ENCODE results near the gene DLX5. TPM values are rescaled to one million over a fixed set of nuclear protein-coding genes. Genes with fewer than 3 reads are reported as not detected.

The DLX5 gene
- total and polyA plus RNA-seq, 9 of the 15 experiments (the other 6 are each of a cell fraction or from before 2014, with no cell fraction given), result not detected

DNA sequence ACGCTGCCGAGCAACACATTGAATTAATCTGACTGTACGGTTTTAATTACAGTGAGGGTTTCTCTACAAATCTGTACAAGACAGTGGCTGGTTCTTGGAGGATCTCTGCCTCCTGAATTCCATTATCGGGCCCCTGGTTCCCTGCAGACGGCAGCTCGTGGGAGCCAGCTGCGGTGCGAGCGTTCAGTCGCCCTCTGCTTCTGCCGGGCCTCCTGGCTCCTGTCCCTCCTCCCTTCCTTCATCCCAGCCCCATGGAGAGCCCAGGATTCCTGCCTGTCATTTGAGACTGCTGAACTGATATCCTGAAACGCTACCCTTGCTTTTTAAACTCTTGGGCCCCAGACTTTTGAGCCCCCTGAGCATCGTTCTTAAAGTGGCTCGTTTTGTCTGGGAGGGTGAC, 25.9 kb downstream of the DLX5 start:
- ChIA-PET POLR2A (no interaction called here), CTCF (ENCODE audit: low intra/inter-chr PET ratio) (no interaction called here)
- ATAC-seq (no peak), DNase-seq (ENCODE audit: extremely low read depth in 1 of 4, low spot score in 3 of 4) (no peak), FAIRE-seq (no peak)
- Histone ChIP-seq H3K4me1 (replicated peaks in 1 of 2; ENCODE audit: control insufficient read depth in 2 of 2, insufficient read depth in 2 of 2, low read length in 2 of 2) (0 out of 5 replicates have a peak, but pooled peaks cover 0 to under 1% of the 10 kb centered on the region in 2 experiments), H3K4me3 (no peak overlapping the region), H3K79me2 (ENCODE audit: control insufficient read depth, insufficient read depth, low read length) (no peaks in the 10 kb centered on the region), H3K27ac (ENCODE audit: extremely low read depth, low read depth, low read length) (no peak overlapping the region), H3K36me3 (ENCODE audit: control insufficient read depth, insufficient read depth, low read length) (no peaks in the 10 kb centered on the region), H3K9me1 (ENCODE audit: control insufficient read depth, insufficient read depth, low read length) (no peaks in the 10 kb centered on the region), H2AFZ (ENCODE audit: low read depth, low read length) (no peak overlapping the region), H3K9ac (ENCODE audit: insufficient read depth in 1 of 2, low read depth in 2 of 2, low read length in 2 of 2) (no peak overlapping the region), H3K4me2 (ENCODE audit: insufficient read depth, low read length) (no peak overlapping the region), H3K27me3 (ENCODE audit: control insufficient read depth in 2 of 2, insufficient read depth in 2 of 2, low read length in 2 of 2) (peaks cover 67 to 70% of the 10 kb centered on the region in 2 experiments), H3K9me3 (replicated peaks; ENCODE audit: control insufficient read depth, insufficient read depth, low read depth, low read length) (no peaks in the 10 kb centered on the region), H4K20me1 (replicated peaks; ENCODE audit: control insufficient read depth, insufficient read depth, low read length) (no peaks in the 10 kb centered on the region)
- WGBS (ENCODE audit: insufficient coverage, low coverage, missing lambda C conversion rate), result 2% methylated on average over 8 of the region's 14 CpGs
- BruUV-seq (replicated peaks), result no TSS peak
- in situ Hi-C loops (cut with MboI) (no loop called here), intact Hi-C loops (cut with micrococcal nuclease) (no loop called here)
- no peak for TF ChIP-seq PTBP1 (IDR thresholded peaks at IDR 0.05; ENCODE audit: low read depth, low read length)
- TF ChIP-seq, protein P1, sequence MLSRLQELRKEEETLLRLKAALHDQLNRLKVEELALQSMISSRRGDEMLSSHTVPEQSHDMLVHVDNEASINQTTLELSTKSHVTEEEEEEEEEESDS (CRISPR knock-in tag; IDR thresholded peaks at IDR 0.05), result no peak
- no peak for TF ChIP-seq ZNF76 (CRISPR knock-in tag; IDR thresholded peaks at IDR 0.05; ENCODE audit: borderline replicate concordance)
- no peak for TF ChIP-seq ARHGAP35 (IDR thresholded peaks at IDR 0.05; ENCODE audit: partially characterized antibody)
- TF ChIP-seq MCM2 (IDR thresholded peaks at IDR 0.05; ENCODE audit: low read depth), result no peak
- TF ChIP-seq GABPB1 (CRISPR knock-in tag; IDR thresholded peaks at IDR 0.05), result no peak
- TF ChIP-seq XRCC3 (IDR thresholded peaks at IDR 0.05), result no peak
- TF ChIP-seq, protein P2, sequence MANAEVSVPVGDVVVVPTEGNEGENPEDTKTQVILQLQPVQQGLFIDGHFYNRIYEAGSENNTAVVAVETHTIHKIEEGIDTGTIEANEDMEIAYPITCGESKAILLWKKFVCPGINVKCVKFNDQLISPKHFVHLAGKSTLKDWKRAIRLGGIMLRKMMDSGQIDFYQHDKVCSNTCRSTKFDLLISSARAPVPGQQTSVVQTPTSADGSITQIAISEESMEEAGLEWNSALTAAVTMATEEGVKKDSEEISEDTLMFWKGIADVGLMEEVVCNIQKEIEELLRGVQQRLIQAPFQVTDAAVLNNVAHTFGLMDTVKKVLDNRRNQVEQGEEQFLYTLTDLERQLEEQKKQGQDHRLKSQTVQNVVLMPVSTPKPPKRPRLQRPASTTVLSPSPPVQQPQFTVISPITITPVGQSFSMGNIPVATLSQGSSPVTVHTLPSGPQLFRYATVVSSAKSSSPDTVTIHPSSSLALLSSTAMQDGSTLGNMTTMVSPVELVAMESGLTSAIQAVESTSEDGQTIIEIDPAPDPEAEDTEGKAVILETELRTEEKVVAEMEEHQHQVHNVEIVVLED (CRISPR knock-in tag; IDR thresholded peaks at IDR 0.05), result no peak
- no peak for TF ChIP-seq FOXK2 (conservative IDR thresholded peaks at IDR 0.05 in 1 of 2, IDR thresholded peaks at IDR 0.05 in 1 of 2; ENCODE audit: low read depth in 2 of 2)
- TF ChIP-seq ZNF57 (CRISPR knock-in tag; IDR thresholded peaks at IDR 0.05), result no peak
- no peak for TF ChIP-seq HDGF (IDR thresholded peaks at IDR 0.05)
- no peak for TF ChIP-seq IFI16 (CRISPR knock-in tag; IDR thresholded peaks at IDR 0.05)
- no peak for TF ChIP-seq ZC3H8 (IDR thresholded peaks at IDR 0.05)

Measured in K562 (cell line).